Measurements from ENCODE around the gene TENM3.

The TENM3 gene

DNA sequence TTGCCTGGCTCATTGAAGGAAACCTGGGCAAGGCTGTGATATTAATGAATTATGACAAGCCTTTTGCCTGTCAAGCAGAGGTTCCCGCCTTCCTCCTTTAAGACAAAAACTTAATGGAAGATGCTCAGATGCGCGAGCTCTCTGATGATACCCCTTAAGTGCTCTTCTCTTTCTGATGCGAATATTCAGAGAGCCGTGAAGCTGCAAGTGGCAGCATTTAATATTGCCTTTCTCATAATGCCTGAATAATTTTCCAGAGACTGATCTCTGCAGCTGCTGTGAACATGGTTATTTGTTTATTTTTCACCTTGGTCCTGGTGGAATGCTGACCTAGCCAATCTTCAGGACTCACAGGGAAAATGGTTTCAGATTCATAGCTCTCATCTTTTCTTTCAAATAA is 251.8 kb downstream of the TENM3 start:
- no peak for TF ChIP-seq GATA2 (IDR thresholded peaks at IDR 0.05; ENCODE audit: low read depth, low read length)
- no peak for TF ChIP-seq GATA3 (IDR thresholded peaks at IDR 0.05; ENCODE audit: low read depth, low read length)

DNA sequence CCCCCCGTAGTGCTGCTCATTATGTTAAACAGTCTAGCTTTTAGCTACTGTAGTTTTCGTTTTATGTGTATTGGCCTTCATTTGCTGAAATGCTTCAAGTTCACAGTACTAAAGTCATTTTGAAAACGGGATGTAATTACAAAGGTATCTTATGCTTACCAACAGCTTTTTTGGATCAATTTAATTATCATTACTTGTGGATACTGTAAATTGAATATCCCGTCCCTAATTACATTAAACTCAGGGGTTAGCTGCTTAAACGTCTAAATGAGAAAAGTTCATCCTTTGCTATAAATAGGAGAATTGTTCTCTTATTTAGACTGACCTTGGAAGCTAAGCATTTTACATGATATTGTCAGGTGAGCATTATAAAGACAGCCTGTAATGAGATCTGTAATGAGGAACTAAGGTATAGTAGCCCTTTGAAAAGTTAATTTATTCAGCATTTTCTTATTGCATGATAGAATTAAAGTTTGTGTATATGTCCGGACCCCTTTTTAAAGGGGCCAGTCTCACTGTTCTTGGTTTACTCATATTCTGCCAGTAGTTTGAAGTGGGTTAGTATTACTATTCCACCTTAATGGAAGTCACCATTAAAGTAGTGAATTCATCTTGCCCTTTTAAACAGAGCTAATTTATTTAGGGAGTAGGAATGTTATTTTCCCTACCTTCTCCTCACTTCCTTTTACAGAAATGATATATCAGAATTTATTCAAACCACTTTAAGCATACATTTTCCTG is 252.6 kb downstream of the TENM3 start:
- TF ChIP-seq GATA2 (IDR thresholded peaks at IDR 0.05; ENCODE audit: low read depth, low read length): no peak
- no peak for TF ChIP-seq GATA3 (IDR thresholded peaks at IDR 0.05; ENCODE audit: low read depth, low read length)

- TF ChIP-seq GATA3 (IDR thresholded peaks at IDR 0.05; ENCODE audit: low read depth, low read length) (no peak), GATA2 (IDR thresholded peaks at IDR 0.05; ENCODE audit: low read depth, low read length) (no peak)
Measured at GRCh38 chr4:182496408-182496807, 253.2 kb downstream of the TENM3 start.

DNA sequence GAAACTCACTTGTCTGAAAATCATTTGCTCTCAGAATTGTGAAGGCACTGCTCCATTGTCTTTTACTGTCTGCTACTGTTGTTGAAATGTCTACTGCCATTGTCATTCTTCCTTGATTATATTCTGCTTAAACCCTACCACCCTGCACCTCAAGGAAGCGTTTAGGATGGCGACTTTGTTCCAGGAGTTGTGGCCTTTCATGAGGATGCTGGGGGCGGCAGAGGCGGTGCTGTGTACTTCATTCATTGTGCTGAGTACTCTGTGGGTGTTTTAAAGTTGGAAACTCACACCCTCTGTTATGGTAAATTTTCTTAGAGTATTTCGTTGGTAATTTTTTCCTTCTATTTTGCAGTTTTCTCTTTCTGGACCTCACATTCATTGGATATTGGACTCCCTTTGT is 258.9 kb downstream of the TENM3 start:
- no peak for TF ChIP-seq GATA2 (IDR thresholded peaks at IDR 0.05; ENCODE audit: low read depth, low read length)
- TF ChIP-seq GATA3 (IDR thresholded peaks at IDR 0.05; ENCODE audit: low read depth, low read length): no peak

GRCh38 chr4:182504463-182504862 is 261.3 kb downstream of the TENM3 start:
- TF ChIP-seq GATA2 (IDR thresholded peaks at IDR 0.05; ENCODE audit: low read depth, low read length) (no peak), GATA3 (IDR thresholded peaks at IDR 0.05; ENCODE audit: low read depth, low read length) (no peak)

DNA sequence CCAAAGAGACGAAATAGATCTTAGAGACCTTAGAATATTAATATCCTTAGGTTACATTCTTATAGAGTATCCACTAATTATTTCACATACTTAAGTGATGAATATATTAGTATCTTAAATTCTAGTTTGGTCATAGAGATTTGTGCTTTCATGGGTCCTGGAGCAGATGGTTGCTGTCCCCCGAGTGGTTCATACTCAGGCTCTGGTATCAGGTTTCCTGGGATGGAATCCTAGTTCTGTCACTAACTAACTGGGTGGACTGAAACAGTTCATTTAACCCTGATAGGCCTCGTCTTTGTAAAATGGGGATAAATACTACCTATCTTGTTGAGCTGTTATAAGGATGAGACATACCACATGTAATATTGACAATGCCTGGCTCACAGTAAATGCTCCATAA is 264.6 kb downstream of the TENM3 start:
- TF ChIP-seq GATA3 (IDR thresholded peaks at IDR 0.05; ENCODE audit: low read depth, low read length): no peak

DNA sequence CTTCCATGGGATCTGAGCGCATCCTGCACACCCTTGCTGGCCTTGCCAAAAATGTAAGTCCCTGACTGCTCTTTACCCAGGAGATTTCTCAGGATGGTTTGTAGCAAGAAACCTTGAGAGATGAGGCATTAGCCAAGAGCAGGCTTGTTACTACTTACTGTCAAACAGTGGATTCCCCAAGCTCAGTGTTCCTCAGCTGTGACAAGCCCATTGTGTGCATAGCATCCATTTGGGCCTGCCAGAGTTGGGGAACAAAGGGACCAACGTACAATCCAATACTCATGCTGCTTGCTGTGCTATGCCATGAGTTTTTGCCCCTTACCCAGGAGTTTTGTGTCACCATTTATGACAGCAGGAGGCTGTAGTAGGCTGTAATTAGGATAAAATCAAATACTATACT is 267.6 kb downstream of the TENM3 start:
- TF ChIP-seq GATA2 (IDR thresholded peaks at IDR 0.05; ENCODE audit: low read depth, low read length) (no peak), GATA3 (IDR thresholded peaks at IDR 0.05; ENCODE audit: low read depth, low read length) (no peak)

DNA sequence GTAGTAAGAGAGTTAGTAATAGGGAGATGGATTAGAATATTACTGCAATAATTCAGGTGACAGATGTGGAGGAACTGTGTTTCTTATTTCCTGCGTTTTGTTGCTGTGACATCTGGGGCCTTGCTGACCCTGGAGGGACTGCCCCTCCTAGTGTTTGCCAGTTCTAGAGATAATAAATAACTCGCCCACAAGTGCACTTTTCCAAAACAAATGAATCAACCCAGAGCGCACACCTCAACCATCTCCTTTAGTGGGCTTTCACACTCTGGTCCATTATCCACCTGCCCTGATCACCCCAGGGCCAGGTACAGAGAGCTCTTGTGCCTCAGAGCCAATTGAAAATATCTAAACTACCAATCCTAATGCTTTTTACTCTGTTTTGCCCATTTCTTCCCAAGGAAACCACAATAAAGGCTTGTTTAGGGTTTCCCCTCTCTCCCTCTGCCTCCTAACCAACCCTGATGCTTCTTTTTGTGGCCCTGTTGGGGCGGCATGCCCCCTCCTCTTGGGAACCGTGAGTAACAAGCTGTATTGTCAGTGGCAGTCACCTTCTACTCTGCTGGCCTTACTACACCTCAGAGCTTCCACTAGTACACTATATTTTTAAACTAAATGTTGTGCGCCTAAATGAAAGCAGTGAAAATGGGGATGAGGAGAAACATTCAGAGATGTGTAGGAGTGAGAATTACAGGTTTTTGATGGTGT is 270.5 kb downstream of the TENM3 start:
- TF ChIP-seq GATA3 (IDR thresholded peaks at IDR 0.05; ENCODE audit: low read depth, low read length) (no peak), GATA2 (IDR thresholded peaks at IDR 0.05; ENCODE audit: low read depth, low read length) (no peak)

DNA sequence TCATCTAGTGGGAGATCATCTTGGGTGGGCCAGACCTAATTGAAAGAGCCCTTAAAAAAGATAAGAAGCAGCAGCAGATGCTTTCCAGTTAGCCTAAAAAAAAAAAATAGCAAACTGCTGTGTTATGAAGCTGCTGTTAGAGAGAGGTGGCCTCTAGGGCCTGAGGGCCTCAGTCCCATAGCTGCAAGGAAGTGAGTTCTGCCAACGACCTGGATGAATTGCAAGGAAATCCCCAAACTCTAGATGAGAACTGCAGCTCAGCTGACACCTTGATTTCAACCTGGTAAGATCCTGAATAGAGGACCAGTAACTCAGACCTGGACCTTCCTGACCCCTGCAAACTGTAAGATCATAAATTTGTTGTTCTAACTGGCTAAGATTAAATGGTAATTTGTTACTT is 275.2 kb downstream of the TENM3 start:
- TF ChIP-seq GATA2 (IDR thresholded peaks at IDR 0.05; ENCODE audit: low read depth, low read length) (no peak), GATA3 (IDR thresholded peaks at IDR 0.05; ENCODE audit: low read depth, low read length) (no peak)

- TF ChIP-seq GATA3 (IDR thresholded peaks at IDR 0.05; ENCODE audit: low read depth, low read length): no peak
- TF ChIP-seq GATA2 (IDR thresholded peaks at IDR 0.05; ENCODE audit: low read depth, low read length): no peak
Measured at GRCh38 chr4:182519528-182519927, 276.3 kb downstream of the TENM3 start.

DNA sequence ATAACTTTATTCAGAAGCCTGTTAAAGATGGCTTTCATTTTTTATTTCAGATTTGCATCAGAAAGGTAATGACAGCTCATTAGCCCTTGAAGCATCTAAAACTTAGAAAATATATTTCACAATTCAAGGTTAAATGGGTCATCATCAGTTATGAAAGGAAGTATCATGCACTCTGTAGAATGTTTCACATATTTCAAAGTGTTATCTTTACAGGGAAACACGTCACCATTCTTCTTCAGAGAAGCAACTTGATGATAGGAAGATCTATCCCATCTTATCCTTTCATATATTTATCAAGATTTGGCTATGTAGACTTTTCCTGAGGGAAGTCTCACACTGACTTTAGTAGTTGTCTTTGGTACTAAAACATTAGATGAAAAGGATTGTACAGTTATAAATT is 277.8 kb downstream of the TENM3 start:
- TF ChIP-seq GATA2 (IDR thresholded peaks at IDR 0.05; ENCODE audit: low read depth, low read length) (no peak), GATA3 (IDR thresholded peaks at IDR 0.05; ENCODE audit: low read depth, low read length) (no peak)

GRCh38 chr4:182528819-182529218 is 285.6 kb downstream of the TENM3 start:
- TF ChIP-seq GATA2 (IDR thresholded peaks at IDR 0.05; ENCODE audit: low read depth, low read length) (no peak), GATA3 (IDR thresholded peaks at IDR 0.05; ENCODE audit: low read depth, low read length) (no peak)

GRCh38 chr4:182530451-182530850 is 287.2 kb downstream of the TENM3 start:
- TF ChIP-seq GATA3 (IDR thresholded peaks at IDR 0.05; ENCODE audit: low read depth, low read length) (no peak), GATA2 (IDR thresholded peaks at IDR 0.05; ENCODE audit: low read depth, low read length) (no peak)

DNA sequence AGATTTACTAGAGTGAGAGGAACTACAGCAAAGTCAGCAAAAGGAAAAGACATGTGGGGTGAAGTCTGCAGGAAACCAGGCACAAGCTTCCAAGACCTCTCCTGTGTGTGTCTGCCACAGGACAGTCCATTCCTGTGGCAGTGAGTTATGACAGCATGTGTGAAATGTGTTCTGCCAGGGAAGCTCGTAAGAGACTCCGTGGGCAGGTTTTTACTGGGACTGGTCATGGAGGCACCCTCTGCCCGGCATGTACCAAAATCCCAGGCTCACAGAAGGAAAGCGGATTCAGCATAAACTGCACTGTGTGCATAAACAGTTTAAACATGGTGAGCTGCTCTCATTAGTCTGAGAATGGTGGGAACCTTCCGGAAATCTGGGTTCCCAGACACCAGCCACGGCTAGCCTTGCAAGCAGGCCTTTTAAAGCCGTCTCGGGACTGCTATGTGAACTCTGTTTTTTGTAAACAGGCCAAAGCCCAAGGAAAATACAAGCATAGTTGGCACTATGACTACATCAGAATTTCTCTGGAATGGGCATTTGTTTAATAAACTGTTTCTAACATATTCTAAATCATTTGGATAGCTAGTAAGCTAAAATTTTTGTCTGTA is 288.5 kb downstream of the TENM3 start:
- TF ChIP-seq GATA2 (IDR thresholded peaks at IDR 0.05; ENCODE audit: low read depth, low read length): no peak
- TF ChIP-seq GATA3 (IDR thresholded peaks at IDR 0.05; ENCODE audit: low read depth, low read length): no peak

DNA sequence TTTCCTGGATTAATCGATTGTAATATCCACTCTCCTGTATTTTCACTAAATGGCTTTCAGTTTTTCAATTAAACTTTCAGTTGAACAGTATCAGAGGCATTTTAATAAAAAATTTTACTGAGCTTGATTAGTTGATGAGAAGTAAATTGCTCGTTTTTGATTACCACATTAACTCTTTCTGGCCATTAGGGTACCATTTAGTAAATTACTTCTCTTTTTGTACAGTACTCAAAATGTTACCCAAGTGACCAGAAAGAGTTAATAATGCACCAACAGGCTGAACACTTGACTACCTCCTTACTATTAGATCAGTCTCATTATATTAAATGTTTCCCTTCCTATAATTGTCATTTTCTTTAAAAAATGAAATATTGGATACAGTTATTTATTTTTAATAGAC is 289.2 kb downstream of the TENM3 start:
- TF ChIP-seq GATA3 (IDR thresholded peaks at IDR 0.05; ENCODE audit: low read depth, low read length) (no peak), GATA2 (IDR thresholded peaks at IDR 0.05; ENCODE audit: low read depth, low read length) (no peak)

Data from SH-SY5Y (cell line).